Effector CD8-positive, alpha-beta T cell (primary cell): ENCODE data around the gene FPR2.
"Not testable (repeated sequence)": the region's sequence is repeated elsewhere in the genome, so short reads cannot be mapped to it uniquely, and the experiment has no call there.

Source experiments
- DNase-seq: peaks from one replicate; lab custom pipeline; 2025; lab: John Stamatoyannopoulos, UW

The FPR2 gene

GRCh38 chr19:51739466-51740213, 21.3 kb upstream of the FPR2 start:
- no peak for DNase-seq

- no peak for DNase-seq
Observed at GRCh38 chr19:51740356-51740755, 20.6 kb upstream of the FPR2 start.

GRCh38 chr19:51742789-51743188, 18.2 kb upstream of the FPR2 start:
- no peak for DNase-seq

- DNase-seq, result no peak
Observed at GRCh38 chr19:51743405-51743804, 17.6 kb upstream of the FPR2 start.

GRCh38 chr19:51746731-51747130, 14.2 kb upstream of the FPR2 start:
- DNase-seq, result no peak

- no peak for DNase-seq
Observed at GRCh38 chr19:51749979-51750378, 11.0 kb upstream of the FPR2 start.

- no peak for DNase-seq
Observed at GRCh38 chr19:51750400-51751094, 10.4 kb upstream of the FPR2 start.

GRCh38 chr19:51751655-51752054, 9.3 kb upstream of the FPR2 start, which contains the start of gene FPR1:
Gene FPR1, minus strand, starts transcription at chr19:51751878. Its CDS starts 4,884 bp downstream, at chr19:51746994.
- no peak for DNase-seq

- no peak for DNase-seq
Observed at GRCh38 chr19:51754109-51754508, 6.9 kb upstream of the FPR2 start.

- DNase-seq, result no peak
Observed at GRCh38 chr19:51754770-51755169, 6.2 kb upstream of the FPR2 start.

GRCh38 chr19:51755571-51755970, 5.4 kb upstream of the FPR2 start:
- no peak for DNase-seq

GRCh38 chr19:51761696-51762095, 716 bp downstream of the FPR2 start:
- DNase-seq, result no peak

- no peak for DNase-seq
Observed at GRCh38 chr19:51765086-51765485, 4.1 kb downstream of the FPR2 start.

- DNase-seq, result no peak
Observed at GRCh38 chr19:51766461-51766860, 5.5 kb downstream of the FPR2 start.

- no peak for DNase-seq
Observed at GRCh38 chr19:51771376-51772130, 10.6 kb downstream of the FPR2 start.

- no peak for DNase-seq
Observed at GRCh38 chr19:51772977-51773376, 12.0 kb downstream of the FPR2 start.

GRCh38 chr19:51776561-51776960, 15.6 kb downstream of the FPR2 start:
- DNase-seq, result not testable (repeated sequence)

GRCh38 chr19:51777570-51778462, 16.8 kb downstream of the FPR2 start:
- DNase-seq, result no peak

- DNase-seq, result no peak
Observed at GRCh38 chr19:51779181-51779580, 18.2 kb downstream of the FPR2 start.

- no peak for DNase-seq
Observed at GRCh38 chr19:51779703-51780102, 18.7 kb downstream of the FPR2 start.

GRCh38 chr19:51780270-51780669, 19.3 kb downstream of the FPR2 start:
- no peak for DNase-seq

GRCh38 chr19:51781999-51782398, 21.0 kb downstream of the FPR2 start:
- DNase-seq, result no peak
